ENCODE data around the gene FDX2. TPM values are rescaled to one million over a fixed set of nuclear protein-coding genes. Genes with fewer than 3 reads are reported as not detected.

Gene FDX2
- polyA plus RNA-seq, 5 donors: 15.3 to 27.2 (median 19.3) TPM

DNA sequence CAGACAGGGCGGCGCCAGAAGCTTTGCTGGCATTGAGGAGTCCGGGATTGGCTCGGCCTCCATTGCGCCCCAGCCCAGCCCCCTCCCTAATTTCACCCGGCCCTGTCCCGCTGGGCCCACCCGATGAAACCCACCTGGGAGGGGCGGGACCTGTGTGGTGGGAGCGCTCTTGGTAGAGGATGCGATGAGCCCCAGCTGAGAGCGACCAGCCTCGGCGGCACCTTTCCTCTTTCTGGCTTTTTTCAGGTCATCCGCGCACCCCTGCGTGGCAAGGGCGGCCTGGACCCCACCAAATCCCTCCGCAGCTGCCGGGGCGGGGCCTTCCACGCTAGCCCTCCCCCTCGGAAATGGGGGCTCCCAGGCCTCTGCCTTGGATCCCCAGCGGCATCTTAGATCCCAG lies 6.4 kb downstream of the FDX2 start, which contains the start of gene ZGLP1:
TSS of gene ZGLP1 (minus strand) at position 393 of the 400 bp plus-strand sequence.
- no peak for DNase-seq

DNA sequence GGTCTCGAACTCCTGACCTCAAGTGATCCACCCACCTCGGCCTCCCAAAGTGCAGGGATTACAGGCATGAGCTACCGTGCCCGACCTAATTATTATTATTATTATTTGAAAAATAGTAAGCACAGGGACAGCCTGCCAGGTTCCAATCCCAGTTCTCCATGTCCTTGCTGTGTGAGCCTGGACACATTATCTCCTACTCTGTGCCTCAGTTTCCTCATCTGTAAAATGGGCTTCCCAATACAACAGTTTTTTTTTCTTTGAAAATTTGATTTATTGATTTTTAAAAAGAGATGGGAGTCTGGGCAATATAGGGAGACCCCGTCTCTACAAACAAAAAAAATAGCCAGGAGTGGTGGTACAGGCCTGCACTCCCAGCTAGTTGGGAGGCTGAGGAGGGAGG lies 9.5 kb downstream of the FDX2 start:
- DNase-seq: no peak

- DNase-seq: no peak
Observed at GRCh38 chr19:10305139-10305806, 10.5 kb downstream of the FDX2 start.

DNA sequence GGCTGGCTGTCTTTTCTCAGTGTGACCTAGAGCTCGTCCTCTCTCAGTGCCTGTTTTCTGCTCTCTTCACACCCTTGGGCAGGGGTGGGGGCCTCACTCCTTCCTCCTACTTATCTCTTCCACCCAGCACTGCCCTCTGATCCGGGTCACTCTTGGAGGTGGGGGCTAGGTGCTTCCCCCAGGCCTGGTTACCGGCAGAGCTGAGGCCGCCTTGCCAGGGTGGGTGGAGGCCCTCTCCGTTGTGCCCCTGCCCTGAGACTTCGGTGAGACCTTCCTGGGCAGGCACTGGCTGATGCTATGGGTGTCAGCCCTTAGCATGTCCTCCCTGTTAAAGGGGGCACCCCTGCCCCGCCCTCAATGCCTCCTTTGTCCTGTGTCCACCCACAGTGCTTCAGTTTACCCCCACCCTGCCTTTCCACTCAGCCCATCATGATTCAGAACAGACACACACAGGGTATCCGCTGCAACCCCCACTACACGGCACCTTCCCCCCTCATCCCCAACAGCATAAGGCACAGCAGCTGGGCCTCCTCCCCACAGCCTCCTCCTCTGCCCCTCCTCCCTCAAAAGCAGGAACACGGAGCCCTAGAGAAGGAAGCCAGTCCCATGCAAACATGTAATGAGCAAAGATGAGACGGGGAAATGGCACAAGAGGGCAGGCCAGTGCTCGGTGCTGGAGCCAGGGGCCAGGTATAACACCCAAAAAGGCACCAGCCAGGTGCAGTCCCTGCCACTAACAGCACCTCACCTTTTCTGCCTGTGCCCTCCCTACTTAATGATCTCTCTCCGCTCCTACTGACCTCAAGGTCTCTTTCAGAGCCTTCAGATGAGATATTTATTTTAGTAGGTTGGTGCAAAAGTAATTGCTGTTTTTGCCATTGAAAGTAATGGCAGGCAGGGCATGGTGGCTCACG lies 16.0 kb downstream of the FDX2 start:
- no peak for DNase-seq

GRCh38 chr19:10295847-10296591 lies 19.8 kb downstream of the FDX2 start:
- DNase-seq: no peak

- DNase-seq: no peak
Observed at GRCh38 chr19:10295305-10295846, 20.4 kb downstream of the FDX2 start.

GRCh38 chr19:10294368-10294697 lies 21.5 kb downstream of the FDX2 start:
- no peak for DNase-seq

- DNase-seq: no peak
Observed at GRCh38 chr19:10293637-10294367, 22.0 kb downstream of the FDX2 start.

DNA sequence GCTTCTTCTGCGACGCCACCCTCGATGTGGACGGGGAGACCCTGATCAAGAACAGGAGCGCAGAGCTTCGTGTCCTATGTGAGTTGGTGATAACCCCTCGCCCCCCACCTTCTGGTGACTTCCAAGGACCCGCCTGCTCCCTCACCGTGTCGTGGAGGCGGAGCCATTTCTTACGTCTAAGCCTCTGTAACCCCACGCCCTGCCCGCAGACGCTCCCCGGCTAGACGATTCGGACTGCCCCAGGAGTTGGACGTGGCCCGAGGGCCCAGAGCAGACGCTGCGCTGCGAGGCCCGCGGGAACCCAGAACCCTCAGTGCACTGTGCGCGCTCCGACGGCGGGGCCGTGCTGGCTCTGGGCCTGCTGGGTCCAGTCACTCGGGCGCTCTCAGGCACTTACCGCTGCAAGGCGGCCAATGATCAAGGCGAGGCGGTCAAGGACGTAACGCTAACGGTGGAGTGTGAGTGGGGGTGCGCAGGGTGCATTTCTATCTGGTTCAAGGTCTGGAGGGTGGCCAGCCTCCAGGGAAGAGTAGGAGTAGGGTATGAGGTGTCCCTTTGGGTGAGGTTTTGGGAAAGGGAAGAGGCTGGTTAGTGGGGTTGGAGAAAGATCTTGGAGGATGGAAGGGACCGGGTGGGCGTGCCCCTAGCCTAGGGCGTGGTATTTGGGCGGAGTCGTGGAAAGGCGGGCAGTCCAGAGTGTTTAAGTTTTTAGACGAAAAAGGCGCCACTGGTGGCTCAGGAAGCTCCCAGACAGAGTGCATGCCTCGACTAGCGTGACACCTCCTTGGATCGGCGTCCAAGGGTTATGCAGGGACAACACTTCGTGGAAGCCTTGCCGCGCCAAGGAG lies 22.8 kb downstream of the FDX2 start:
- no peak for DNase-seq

DNA sequence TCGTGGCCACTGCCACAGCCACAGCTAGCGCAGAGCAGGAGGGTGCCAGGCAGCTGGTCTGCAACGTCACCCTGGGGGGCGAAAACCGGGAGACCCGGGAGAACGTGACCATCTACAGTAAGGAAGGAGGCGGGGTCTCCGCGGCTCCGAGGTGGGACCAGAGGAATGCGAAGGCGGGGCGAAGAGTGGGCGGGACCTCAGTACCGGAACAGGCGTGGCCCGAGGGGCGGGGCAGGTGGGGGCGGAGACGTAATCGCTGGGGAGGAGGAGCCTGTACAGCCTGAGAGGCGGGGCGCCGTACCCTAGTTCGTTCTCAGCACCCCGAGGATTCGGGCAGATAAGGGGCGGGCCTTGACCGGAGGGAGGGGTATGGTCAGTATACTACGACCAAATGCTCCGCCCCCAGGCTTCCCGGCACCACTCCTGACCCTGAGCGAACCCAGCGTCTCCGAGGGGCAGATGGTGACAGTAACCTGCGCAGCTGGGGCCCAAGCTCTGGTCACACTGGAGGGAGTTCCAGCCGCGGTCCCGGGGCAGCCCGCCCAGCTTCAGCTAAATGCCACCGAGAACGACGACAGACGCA lies 23.5 kb downstream of the FDX2 start:
- no peak for DNase-seq

DNA sequence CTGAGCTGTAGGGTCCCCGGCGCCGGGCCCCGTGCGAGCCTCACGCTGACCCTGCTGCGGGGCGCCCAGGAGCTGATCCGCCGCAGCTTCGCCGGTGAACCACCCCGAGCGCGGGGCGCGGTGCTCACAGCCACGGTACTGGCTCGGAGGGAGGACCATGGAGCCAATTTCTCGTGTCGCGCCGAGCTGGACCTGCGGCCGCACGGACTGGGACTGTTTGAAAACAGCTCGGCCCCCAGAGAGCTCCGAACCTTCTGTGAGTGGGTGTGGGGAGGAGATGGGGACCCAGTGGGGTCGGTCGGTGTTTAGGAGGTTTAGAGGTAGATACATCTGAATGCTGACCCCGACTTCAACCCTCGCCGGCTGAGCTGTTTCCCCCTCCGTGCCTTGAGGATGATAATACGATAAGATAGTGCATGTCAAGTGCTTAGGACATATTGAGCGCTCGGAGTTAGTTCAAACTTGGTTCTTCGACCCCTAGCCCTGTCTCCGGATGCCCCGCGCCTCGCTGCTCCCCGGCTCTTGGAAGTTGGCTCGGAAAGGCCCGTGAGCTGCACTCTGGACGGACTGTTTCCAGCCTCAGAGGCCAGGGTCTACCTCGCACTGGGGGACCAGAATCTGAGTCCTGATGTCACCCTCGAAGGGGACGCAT lies 24.1 kb downstream of the FDX2 start:
- no peak for DNase-seq

GRCh38 chr19:10290876-10291553 lies 24.8 kb downstream of the FDX2 start:
- DNase-seq: no peak

DNA sequence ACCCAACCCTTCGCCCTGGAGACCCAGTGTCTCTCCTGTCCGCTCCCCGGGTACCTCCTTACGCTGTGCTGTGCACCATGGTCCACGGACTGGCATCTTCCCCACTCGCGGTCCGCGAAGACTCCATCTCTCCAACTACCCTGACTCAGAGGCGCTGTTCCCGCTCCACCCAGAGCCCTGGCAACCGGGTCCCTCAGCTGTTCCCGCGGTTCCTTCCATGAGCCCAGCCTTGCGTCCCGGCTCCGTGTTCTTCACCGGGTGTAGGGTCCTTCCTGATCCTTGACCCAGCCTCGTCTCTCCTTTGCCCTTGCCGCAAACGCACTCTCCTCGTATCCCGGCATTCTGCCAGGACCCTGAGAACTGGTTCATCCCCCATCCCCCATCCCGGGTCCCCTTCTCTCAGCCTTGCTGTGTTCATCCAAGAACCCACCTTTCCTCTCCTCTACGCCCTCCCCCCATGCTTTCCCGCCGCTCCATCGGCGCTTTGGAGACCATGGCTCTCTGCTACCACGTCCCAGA lies 25.4 kb downstream of the FDX2 start:
- DNase-seq: no peak

DNA sequence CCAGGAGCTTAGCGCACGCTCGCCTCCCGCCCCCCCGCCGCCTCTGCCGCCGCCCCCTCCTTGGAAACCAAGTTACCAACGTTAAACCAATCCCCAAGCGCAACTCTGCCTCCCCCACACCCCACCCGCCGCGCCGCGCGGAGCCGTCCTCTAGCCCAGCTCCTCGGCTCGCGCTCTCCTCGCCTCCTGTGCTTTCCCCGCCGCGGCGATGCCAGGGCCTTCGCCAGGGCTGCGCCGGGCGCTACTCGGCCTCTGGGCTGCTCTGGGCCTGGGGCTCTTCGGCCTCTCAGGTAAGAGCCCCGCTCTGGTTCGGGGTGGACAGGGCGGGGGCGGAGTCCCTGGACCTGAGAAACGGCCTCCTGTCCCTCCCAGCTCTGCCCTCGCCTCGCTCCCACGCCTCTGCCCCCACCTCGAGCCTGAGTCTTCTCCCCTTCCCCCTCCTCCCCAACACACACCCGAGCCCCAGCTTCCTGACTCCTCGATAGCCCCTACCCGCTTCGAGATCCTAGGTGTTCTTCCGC lies 25.9 kb downstream of the FDX2 start, which contains the start of gene ICAM5:
TSS of gene ICAM5 (plus strand) at position 117 of the 521 bp plus-strand sequence. CDS start at position 209, 92 bp downstream.
- DNase-seq: no peak

GRCh38 chr19:10289167-10289835 lies 26.5 kb downstream of the FDX2 start:
- no peak for DNase-seq

DNA sequence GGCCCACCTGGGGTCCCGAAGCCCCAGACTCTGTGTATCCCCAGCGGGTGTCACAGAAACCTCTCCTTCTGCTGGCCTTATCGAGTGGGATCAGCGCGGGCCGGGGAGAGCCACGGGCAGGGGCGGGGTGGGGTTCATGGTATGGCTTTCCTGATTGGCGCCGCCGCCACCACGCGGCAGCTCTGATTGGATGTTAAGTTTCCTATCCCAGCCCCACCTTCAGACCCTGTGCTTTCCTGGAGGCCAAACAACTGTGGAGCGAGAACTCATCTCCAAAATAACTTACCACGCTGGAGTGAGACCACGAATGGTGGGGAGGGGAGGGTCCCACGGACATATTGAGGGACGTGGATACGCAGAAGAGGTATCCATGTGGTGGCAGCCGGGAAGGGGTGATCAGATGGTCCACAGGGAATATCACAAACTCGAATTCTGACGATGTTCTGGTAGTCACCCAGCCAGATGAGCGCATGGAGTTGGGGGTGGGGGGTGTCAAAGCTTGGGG lies 27.1 kb downstream of the FDX2 start:
- DNase-seq: no peak
